ENCODE data around the gene ZNF408. TPM values are rescaled to one million over a fixed set of nuclear protein-coding genes. Genes with fewer than 3 reads are reported as not detected.
"Not testable (repeated sequence)": the region's sequence is repeated elsewhere in the genome, so short reads cannot be mapped to it uniquely, and the experiment has no call there.

ZNF408 gene
- total and polyA plus RNA-seq, 4 experiments from 2014 or later, result 5.7 to 20.0 (median 15.8) TPM

DNA sequence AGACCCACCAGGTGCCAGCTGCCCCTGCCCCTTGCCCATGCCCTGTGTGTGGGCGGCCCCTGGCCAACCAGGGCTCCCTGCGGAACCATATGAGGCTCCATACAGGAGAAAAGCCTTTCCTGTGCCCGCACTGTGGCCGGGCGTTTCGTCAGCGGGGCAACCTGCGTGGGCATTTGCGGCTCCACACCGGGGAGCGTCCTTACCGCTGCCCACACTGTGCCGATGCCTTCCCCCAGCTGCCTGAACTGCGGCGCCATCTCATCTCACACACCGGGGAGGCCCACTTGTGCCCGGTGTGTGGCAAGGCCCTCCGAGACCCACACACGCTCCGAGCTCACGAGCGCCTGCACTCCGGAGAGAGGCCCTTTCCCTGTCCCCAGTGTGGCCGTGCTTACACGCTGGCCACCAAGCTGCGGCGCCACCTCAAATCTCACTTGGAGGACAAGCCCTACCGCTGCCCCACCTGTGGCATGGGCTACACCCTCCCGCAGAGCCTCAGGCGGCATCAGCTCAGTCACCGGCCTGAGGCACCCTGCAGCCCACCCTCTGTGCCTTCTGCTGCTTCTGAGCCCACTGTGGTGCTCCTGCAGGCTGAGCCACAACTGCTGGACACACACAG, 4.3 kb downstream of the ZNF408 start:
- POLR2A ChIA-PET (ENCODE audit: partially characterized antibody), result interaction anchor here (1.1 kb wide), 1 partner anchor 34 kb away, joined by 3 read pairs; no protein-coding TSS in a partner anchor
- CTCF ChIA-PET (ENCODE audit: partially characterized antibody), result interaction anchor here (1.1 kb wide), 1 partner anchor 34 kb away, joined by 3 read pairs; no protein-coding TSS in a partner anchor
- Histone ChIP-seq H3K9me3 (ENCODE audit: control insufficient read depth in 1 of 2, low read length in 2 of 2) (no peaks in the 10 kb centered on the region), H3K27me3 (ENCODE audit: insufficient read depth, low read length) (no peaks in the 10 kb centered on the region), H3K27ac (ENCODE audit: low read depth, low read length) (no peak overlapping the region), H3K4me3 (ENCODE audit: low read length in 2 of 2) (no peak overlapping the region), H3K4me1 (ENCODE audit: insufficient read depth, low read length) (peaks cover 23% of the 10 kb centered on the region), H3K36me3 (ENCODE audit: insufficient read depth, low read length) (peaks cover 44% of the 10 kb centered on the region)
- Mint-ChIP-seq H3K4me1 (peaks cover 22 to 33% (median 25%) of the 10 kb centered on the region in 4 donors), H3K9me3 (peaks cover 0 to 3% (median 0%) of the 10 kb centered on the region in 8 donors), H3K27me3 (no peaks in the 10 kb centered on the region), H3K4me3 (no peak overlapping the region), H3K36me3 (peaks cover 18 to 61% of the 10 kb centered on the region in 2 donors), H3K27ac (no peak overlapping the region)
- DNase-seq, result no peak
- intact Hi-C loops (cut with micrococcal nuclease), result no loop called here

DNA sequence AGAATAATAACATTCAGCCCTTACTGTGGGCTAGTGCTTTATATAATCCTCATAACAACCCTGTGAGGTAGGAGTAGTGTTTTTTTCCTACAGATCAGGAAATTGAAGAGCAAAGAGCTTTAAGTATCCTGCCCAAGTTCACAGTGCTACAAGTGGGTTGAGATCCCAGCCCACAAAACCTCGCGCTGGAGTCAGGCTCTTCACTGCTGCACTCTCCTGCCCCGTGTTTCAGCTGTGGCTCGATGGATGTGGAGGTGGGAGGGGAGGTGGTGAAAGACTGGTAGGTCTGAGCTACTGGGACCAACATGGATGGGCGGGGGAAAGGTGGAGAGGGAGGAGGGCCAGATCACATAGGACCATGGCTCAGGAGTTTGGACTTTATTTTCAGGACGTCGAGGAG, 6.1 kb downstream of the ZNF408 start:
- H3K4me3 Mint-ChIP-seq, result no peak overlapping the region
- no peak overlapping the region for H3K4me3 ChIP-seq (ENCODE audit: low read length in 2 of 2)
- POLR2A ChIA-PET (ENCODE audit: partially characterized antibody), result no interaction called here
- H3K4me1 Mint-ChIP-seq, result peaks cover 12 to 18% (median 15%) of the 10 kb centered on the region in 4 donors
- DNase-seq, result no peak
- H3K9me3 ChIP-seq (ENCODE audit: control insufficient read depth in 1 of 2, low read length in 2 of 2), result no peaks in the 10 kb centered on the region
- peaks cover 44% of the 10 kb centered on the region for H3K36me3 ChIP-seq (ENCODE audit: insufficient read depth, low read length)
- intact Hi-C loops (cut with micrococcal nuclease), result no loop called here
- no peaks in the 10 kb centered on the region for H3K27me3 ChIP-seq (ENCODE audit: insufficient read depth, low read length)
- CTCF ChIA-PET (ENCODE audit: partially characterized antibody), result interaction anchor here (1.5 kb wide), 1 partner anchor 37 kb away, joined by 7 read pairs; no protein-coding TSS in a partner anchor
- H3K27me3 Mint-ChIP-seq, result no peaks in the 10 kb centered on the region
- peaks cover 16% of the 10 kb centered on the region for H3K4me1 ChIP-seq (ENCODE audit: insufficient read depth, low read length)
- H3K27ac Mint-ChIP-seq, result peak overlapping the region in 3 of 7 donors; percentile 1 to 57 (median 42)
- H3K27ac ChIP-seq (ENCODE audit: low read depth, low read length), result no peak overlapping the region
- H3K9me3 Mint-ChIP-seq, result no peaks in the 10 kb centered on the region
- peaks cover 18 to 47% of the 10 kb centered on the region in 2 donors for H3K36me3 Mint-ChIP-seq

DNA sequence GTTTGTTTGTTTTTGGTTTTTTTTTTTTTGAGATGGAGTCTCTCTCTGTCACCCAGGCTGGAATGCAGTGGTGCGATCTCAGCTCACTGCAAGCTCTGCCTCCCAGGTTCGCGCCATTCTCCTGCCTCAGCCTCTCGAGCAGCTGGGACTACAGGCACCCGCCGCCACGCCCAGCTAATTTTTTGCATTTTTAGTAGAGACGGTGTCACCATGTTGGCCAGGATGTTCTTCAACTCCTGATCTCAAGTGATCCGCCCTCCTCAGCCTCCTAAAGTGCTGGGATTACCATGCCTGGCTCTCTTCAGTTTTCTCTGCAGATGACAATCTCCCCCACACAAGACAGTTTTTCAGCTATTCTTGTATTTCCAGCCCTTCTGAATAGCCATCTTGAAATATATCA, 8.5 kb downstream of the ZNF408 start:
- peaks cover 25% of the 10 kb centered on the region for H3K36me3 ChIP-seq (ENCODE audit: insufficient read depth, low read length)
- H3K4me1 Mint-ChIP-seq; H3K9me3 ChIP-seq (ENCODE audit: control insufficient read depth in 1 of 2, low read length in 2 of 2); CTCF ChIA-PET (ENCODE audit: partially characterized antibody); H3K4me3 Mint-ChIP-seq; DNase-seq; H3K27ac ChIP-seq (ENCODE audit: low read depth, low read length); H3K27me3 ChIP-seq (ENCODE audit: insufficient read depth, low read length); intact Hi-C loops (cut with micrococcal nuclease); H3K27me3 Mint-ChIP-seq; H3K9me3 Mint-ChIP-seq; H3K4me1 ChIP-seq (ENCODE audit: insufficient read depth, low read length); H3K4me3 ChIP-seq (ENCODE audit: low read length in 2 of 2): not testable (repeated sequence)
- peaks cover 4 to 26% of the 10 kb centered on the region in 2 donors for H3K36me3 Mint-ChIP-seq
- peak overlapping the region in 1 of 7 donors; percentile 64 for H3K27ac Mint-ChIP-seq
- POLR2A ChIA-PET (ENCODE audit: partially characterized antibody), result interaction anchor here (1.2 kb wide), 1 partner anchor 8 kb away, joined by 4 read pairs; the partner anchor contains the start of gene ZNF408

DNA sequence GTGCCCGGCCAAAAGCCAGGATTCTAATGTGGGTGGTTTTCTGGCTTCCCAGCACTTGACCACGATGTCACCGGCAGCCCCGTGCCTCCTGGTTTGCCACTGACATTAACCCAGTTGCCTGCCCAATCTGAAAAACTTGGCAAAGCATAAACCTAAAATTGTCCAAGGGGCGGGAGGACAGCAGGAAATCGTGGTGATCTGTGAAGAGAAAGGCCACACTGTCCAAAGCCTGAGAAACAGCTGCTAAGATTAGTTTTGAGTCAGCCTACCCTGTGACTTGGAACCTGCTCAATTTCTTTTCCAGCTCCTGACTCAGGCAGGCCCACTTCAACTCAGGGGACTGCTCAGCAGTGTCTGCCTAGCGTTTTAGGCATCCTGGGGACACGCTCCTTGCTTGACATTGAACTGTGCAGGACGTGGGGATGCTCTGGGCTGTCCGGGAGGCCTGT, 10.0 kb downstream of the ZNF408 start:
- Histone ChIP-seq H3K36me3 (ENCODE audit: insufficient read depth, low read length) (peaks cover 11% of the 10 kb centered on the region), H3K27ac (ENCODE audit: low read depth, low read length) (no peak overlapping the region), H3K9me3 (ENCODE audit: control insufficient read depth in 1 of 2, low read length in 2 of 2) (no peaks in the 10 kb centered on the region), H3K4me3 (ENCODE audit: low read length in 2 of 2) (no peak overlapping the region), H3K4me1 (ENCODE audit: insufficient read depth, low read length) (no peaks in the 10 kb centered on the region), H3K27me3 (ENCODE audit: insufficient read depth, low read length) (no peaks in the 10 kb centered on the region)
- intact Hi-C loops (cut with micrococcal nuclease), result no loop called here
- Mint-ChIP-seq H3K9me3 (no peaks in the 10 kb centered on the region), H3K36me3 (peaks cover 4 to 19% of the 10 kb centered on the region in 2 donors), H3K27ac (peak overlapping the region in 1 of 7 donors; percentile 29), H3K27me3 (no peaks in the 10 kb centered on the region), H3K4me3 (no peak overlapping the region), H3K4me1 (peaks cover 0 to 6% (median 2%) of the 10 kb centered on the region in 4 donors)
- POLR2A ChIA-PET (ENCODE audit: partially characterized antibody), result interaction anchor here (1.1 kb wide), 1 partner anchor 10 kb away, joined by 3 read pairs; the partner anchor contains the start of genes ARHGAP1 and ZNF408
- DNase-seq, result no peak
- CTCF ChIA-PET (ENCODE audit: partially characterized antibody), result no interaction called here

DNA sequence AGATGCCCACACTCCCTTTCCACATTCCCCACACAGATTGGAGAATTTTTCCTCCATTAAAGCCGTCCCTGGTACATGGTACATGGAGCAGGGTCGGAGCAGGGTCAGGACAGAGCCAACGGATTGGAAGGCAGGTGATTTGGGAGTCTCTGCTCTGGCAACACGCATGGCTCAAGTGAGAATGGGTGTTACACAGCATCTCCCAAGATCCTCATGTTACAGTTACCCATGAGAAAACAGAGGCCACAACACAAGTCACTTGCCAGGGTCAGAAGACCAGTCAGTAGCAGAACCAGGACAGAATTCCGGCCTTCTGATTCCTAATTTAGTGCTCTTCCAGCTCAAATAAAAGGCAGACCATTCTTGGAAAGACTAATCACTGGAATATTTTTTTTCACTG, 10.5 kb downstream of the ZNF408 start:
- Histone ChIP-seq H3K36me3 (ENCODE audit: insufficient read depth, low read length) (peaks cover 7% of the 10 kb centered on the region), H3K9me3 (ENCODE audit: control insufficient read depth in 1 of 2, low read length in 2 of 2) (no peaks in the 10 kb centered on the region), H3K4me1 (ENCODE audit: insufficient read depth, low read length) (no peaks in the 10 kb centered on the region), H3K27ac (ENCODE audit: low read depth, low read length) (no peak overlapping the region), H3K27me3 (ENCODE audit: insufficient read depth, low read length) (no peaks in the 10 kb centered on the region), H3K4me3 (ENCODE audit: low read length in 2 of 2) (no peak overlapping the region)
- CTCF ChIA-PET (ENCODE audit: partially characterized antibody), result no interaction called here
- intact Hi-C loops (cut with micrococcal nuclease), result no loop called here
- H3K36me3 Mint-ChIP-seq, result peaks cover 4 to 15% of the 10 kb centered on the region in 2 donors
- POLR2A ChIA-PET (ENCODE audit: partially characterized antibody), result interaction anchor here (0.7 to 1.1 kb wide), 2 partner anchors 11 to 52 kb away, joined by 3 read pairs; partner anchors contain the start of genes ARHGAP1 and ZNF408
- H3K27me3 Mint-ChIP-seq, result no peaks in the 10 kb centered on the region
- H3K4me3 Mint-ChIP-seq, result no peak overlapping the region
- DNase-seq, result no peak
- H3K9me3 Mint-ChIP-seq, result no peaks in the 10 kb centered on the region
- H3K27ac Mint-ChIP-seq, result no peak overlapping the region
- peaks cover 0 to 6% (median 2%) of the 10 kb centered on the region in 4 donors for H3K4me1 Mint-ChIP-seq

DNA sequence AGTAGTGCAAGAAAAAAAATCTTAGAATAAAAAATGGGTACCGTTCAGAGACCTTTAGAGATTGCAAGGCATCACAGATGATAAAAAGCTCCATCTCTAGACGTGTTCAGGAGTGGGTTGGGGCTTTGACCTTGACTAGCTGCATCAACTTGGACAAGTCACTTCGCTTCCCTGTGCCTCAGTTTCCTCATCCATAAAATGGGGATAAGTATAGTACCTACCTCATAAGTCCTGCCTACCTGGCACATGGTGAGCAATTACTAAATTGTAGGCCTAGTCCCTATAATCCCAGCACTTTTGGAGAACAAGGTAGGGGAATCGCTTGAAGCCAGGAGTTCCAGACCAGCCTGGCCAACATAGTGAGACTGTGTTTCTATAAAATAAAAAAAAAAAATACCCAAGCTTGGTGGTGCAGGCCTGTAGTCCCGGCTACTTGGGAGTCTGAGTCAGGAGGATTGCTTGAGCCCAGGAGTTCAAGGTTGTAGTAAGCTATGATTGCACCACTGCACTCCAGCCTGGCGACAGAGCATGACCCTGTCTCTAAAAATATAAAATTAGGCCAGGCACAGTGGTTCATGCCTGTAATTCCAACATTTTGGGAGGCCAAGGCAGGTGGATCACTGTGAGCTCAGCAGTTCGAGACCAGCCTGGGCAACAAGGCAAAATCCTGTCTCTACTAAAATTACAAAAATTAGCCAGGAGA, 12.2 kb downstream of the ZNF408 start:
- H3K27ac ChIP-seq (ENCODE audit: low read depth, low read length), result no peak overlapping the region
- no peaks in the 10 kb centered on the region for H3K9me3 ChIP-seq (ENCODE audit: control insufficient read depth in 1 of 2, low read length in 2 of 2)
- H3K27ac Mint-ChIP-seq, result no peak overlapping the region
- H3K27me3 ChIP-seq (ENCODE audit: insufficient read depth, low read length), result no peaks in the 10 kb centered on the region
- intact Hi-C loops (cut with micrococcal nuclease), result no loop called here
- DNase-seq, result no peak
- no peaks in the 10 kb centered on the region for H3K27me3 Mint-ChIP-seq
- ChIA-PET CTCF (ENCODE audit: partially characterized antibody) (no interaction called here), POLR2A (ENCODE audit: partially characterized antibody) (no interaction called here)
- no peak overlapping the region for H3K4me3 ChIP-seq (ENCODE audit: low read length in 2 of 2)
- H3K36me3 ChIP-seq (ENCODE audit: insufficient read depth, low read length), result no peaks in the 10 kb centered on the region
- H3K36me3 Mint-ChIP-seq, result no peaks in the 10 kb centered on the region
- H3K4me3 Mint-ChIP-seq, result no peak overlapping the region
- peaks cover 0 to 2% (median 1%) of the 10 kb centered on the region in 4 donors for H3K4me1 Mint-ChIP-seq
- H3K4me1 ChIP-seq (ENCODE audit: insufficient read depth, low read length), result peaks cover under 1% of the 10 kb centered on the region
- no peaks in the 10 kb centered on the region for H3K9me3 Mint-ChIP-seq

DNA sequence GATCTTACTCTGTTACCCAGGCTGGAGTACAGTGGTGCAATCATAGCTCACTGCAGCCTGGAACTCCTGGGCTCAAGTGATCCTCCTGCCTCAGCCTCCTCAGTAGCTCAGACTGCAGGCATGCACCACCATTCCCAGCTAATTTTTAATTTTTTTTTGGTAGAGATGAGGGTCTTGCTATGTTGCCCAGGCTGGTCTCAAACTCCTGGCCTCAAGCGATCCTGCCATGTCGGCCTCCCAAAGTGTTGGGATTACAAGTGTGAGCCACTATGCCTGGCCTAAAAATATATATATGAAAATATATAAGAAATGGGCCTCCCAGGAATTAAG, 17.0 kb downstream of the ZNF408 start:
- intact Hi-C loops (cut with micrococcal nuclease); POLR2A ChIA-PET (ENCODE audit: partially characterized antibody); H3K27me3 ChIP-seq (ENCODE audit: insufficient read depth, low read length): not testable (repeated sequence)

More for the DNA sequence above, 17.0 kb downstream of the ZNF408 start:
- H3K36me3 ChIP-seq (ENCODE audit: insufficient read depth, low read length); H3K4me3 ChIP-seq (ENCODE audit: low read length in 2 of 2); CTCF ChIA-PET (ENCODE audit: partially characterized antibody); H3K4me1 ChIP-seq (ENCODE audit: insufficient read depth, low read length); H3K27ac ChIP-seq (ENCODE audit: low read depth, low read length); H3K36me3 Mint-ChIP-seq; H3K9me3 ChIP-seq (ENCODE audit: control insufficient read depth in 1 of 2, low read length in 2 of 2); DNase-seq; H3K27me3 Mint-ChIP-seq; H3K4me3 Mint-ChIP-seq; H3K9me3 Mint-ChIP-seq: not testable (repeated sequence)
- Mint-ChIP-seq H3K4me1 (peaks cover 7 to 17% (median 8%) of the 10 kb centered on the region in 4 donors), H3K27ac (peak overlapping the region in 2 of 7 donors; percentile 23 to 57)

Data from CD4-positive, alpha-beta memory T cell (primary cell).